ENCODE measurements around the gene DESI2.
"Not testable (repeated sequence)": the region's sequence is repeated elsewhere in the genome, so short reads cannot be mapped to it uniquely, and the experiment has no call there.

- TF ChIP-seq POLR2A (IDR thresholded peaks at IDR 0.05); CTCF (IDR thresholded peaks at IDR 0.05 in 4 of 5, conservative IDR thresholded peaks at IDR 0.05 in 1 of 5): not testable (repeated sequence)
Measured at GRCh38 chr1:244661569-244662312, 8.8 kb downstream of the DESI2 start.
